ENCODE measurements around the gene NAALAD2.

The NAALAD2 gene

GRCh38 chr11:90216611-90217010 lies 82.1 kb downstream of the NAALAD2 start:
- Histone ChIP-seq H3K36me3 (ENCODE audit: control insufficient read depth, insufficient read depth, low read length) (peaks cover 6% of the 10 kb centered on the region), H3K4me3 (ENCODE audit: insufficient read depth, low read depth, low read length) (no peak overlapping the region), H3K9me3 (ENCODE audit: control insufficient read depth, low read length) (no peaks in the 10 kb centered on the region), H3K27ac (ENCODE audit: insufficient read depth, low read depth, low read length, poor library complexity, severe bottlenecking) (no peak overlapping the region), H3K4me1 (ENCODE audit: control insufficient read depth, insufficient read depth, low read length) (peaks cover 6% of the 10 kb centered on the region), H3K27me3 (ENCODE audit: control insufficient read depth, insufficient read depth, low read length, poor library complexity, severe bottlenecking) (no peaks in the 10 kb centered on the region)
- WGBS, 2 experiments, result 96% methylated on average over 5 of the region's 5 CpGs

- Histone ChIP-seq H3K27ac (ENCODE audit: insufficient read depth, low read depth, low read length, poor library complexity, severe bottlenecking) (no peak overlapping the region), H3K4me1 (ENCODE audit: control insufficient read depth, insufficient read depth, low read length) (peaks cover 6% of the 10 kb centered on the region), H3K4me3 (ENCODE audit: insufficient read depth, low read depth, low read length) (no peak overlapping the region), H3K9me3 (ENCODE audit: control insufficient read depth, low read length) (no peaks in the 10 kb centered on the region), H3K36me3 (ENCODE audit: control insufficient read depth, insufficient read depth, low read length) (no peaks in the 10 kb centered on the region), H3K27me3 (ENCODE audit: control insufficient read depth, insufficient read depth, low read length, poor library complexity, severe bottlenecking) (no peaks in the 10 kb centered on the region)
- WGBS, 2 experiments, result 46 to 57% methylated on average over 2 of the region's 2 CpGs
Observed at GRCh38 chr11:90218606-90219005, 84.1 kb downstream of the NAALAD2 start.

- H3K27ac ChIP-seq (ENCODE audit: insufficient read depth, low read depth, low read length, poor library complexity, severe bottlenecking), result no peak overlapping the region
- WGBS, 2 experiments, result 90 to 94% methylated on average over 4 to 6 of the region's 6 CpGs
Observed at GRCh38 chr11:90219438-90219837, 85.0 kb downstream of the NAALAD2 start.

GRCh38 chr11:90220391-90220790 lies 85.9 kb downstream of the NAALAD2 start:
- Histone ChIP-seq H3K27ac (ENCODE audit: insufficient read depth, low read depth, low read length, poor library complexity, severe bottlenecking) (no peak overlapping the region), H3K4me1 (ENCODE audit: control insufficient read depth, insufficient read depth, low read length) (peaks cover 6% of the 10 kb centered on the region), H3K27me3 (ENCODE audit: control insufficient read depth, insufficient read depth, low read length, poor library complexity, severe bottlenecking) (no peaks in the 10 kb centered on the region), H3K4me3 (ENCODE audit: insufficient read depth, low read depth, low read length) (no peak overlapping the region), H3K9me3 (ENCODE audit: control insufficient read depth, low read length) (no peaks in the 10 kb centered on the region), H3K36me3 (ENCODE audit: control insufficient read depth, insufficient read depth, low read length) (no peaks in the 10 kb centered on the region)
- WGBS, 2 experiments, result 82 to 100% methylated on average over 1 of the region's 1 CpG

More at GRCh38 chr11:90219438-90219837, 85.0 kb downstream of the NAALAD2 start:
- H3K4me1 ChIP-seq (ENCODE audit: control insufficient read depth, insufficient read depth, low read length), result peaks cover 6% of the 10 kb centered on the region
- H3K9me3 ChIP-seq (ENCODE audit: control insufficient read depth, low read length), result no peaks in the 10 kb centered on the region
- no peak overlapping the region for H3K4me3 ChIP-seq (ENCODE audit: insufficient read depth, low read depth, low read length)
- H3K36me3 ChIP-seq (ENCODE audit: control insufficient read depth, insufficient read depth, low read length), result no peaks in the 10 kb centered on the region
- H3K27me3 ChIP-seq (ENCODE audit: control insufficient read depth, insufficient read depth, low read length, poor library complexity, severe bottlenecking), result no peaks in the 10 kb centered on the region

- WGBS, 2 experiments, result 7 to 8% methylated on average over 15 to 16 of the region's 16 CpGs
- Histone ChIP-seq H3K4me3 (ENCODE audit: insufficient read depth, low read depth, low read length) (peak overlapping the region; percentile 78), H3K27me3 (ENCODE audit: control insufficient read depth, insufficient read depth, low read length, poor library complexity, severe bottlenecking) (no peaks in the 10 kb centered on the region), H3K4me1 (ENCODE audit: control insufficient read depth, insufficient read depth, low read length) (peaks cover 6% of the 10 kb centered on the region), H3K27ac (ENCODE audit: insufficient read depth, low read depth, low read length, poor library complexity, severe bottlenecking) (no peak overlapping the region), H3K36me3 (ENCODE audit: control insufficient read depth, insufficient read depth, low read length) (no peaks in the 10 kb centered on the region), H3K9me3 (ENCODE audit: control insufficient read depth, low read length) (no peaks in the 10 kb centered on the region)
Observed at GRCh38 chr11:90221803-90222458, 87.5 kb downstream of the NAALAD2 start.

- Histone ChIP-seq H3K4me3 (ENCODE audit: insufficient read depth, low read depth, low read length) (peak within 1 kb of the TSS; percentile 78), H3K27ac (ENCODE audit: insufficient read depth, low read depth, low read length, poor library complexity, severe bottlenecking) (peak within 1 kb of the TSS; percentile 78), H3K27me3 (ENCODE audit: control insufficient read depth, insufficient read depth, low read length, poor library complexity, severe bottlenecking) (no peaks in the 10 kb centered on the region), H3K9me3 (ENCODE audit: control insufficient read depth, low read length) (no peaks in the 10 kb centered on the region), H3K4me1 (ENCODE audit: control insufficient read depth, insufficient read depth, low read length) (peaks cover 6% of the 10 kb centered on the region), H3K36me3 (ENCODE audit: control insufficient read depth, insufficient read depth, low read length) (no peaks in the 10 kb centered on the region)
- WGBS, 2 experiments, result 1% methylated on average over 71 of the region's 71 CpGs
Observed at GRCh38 chr11:90222459-90223247, 88.2 kb downstream of the NAALAD2 start, which contains the start of gene CHORDC1. Gene CHORDC1 (minus strand): TSS chr11:90223049. CDS start chr11:90222954, 95 bp downstream.

- Histone ChIP-seq H3K9me3 (ENCODE audit: control insufficient read depth, low read length) (no peaks in the 10 kb centered on the region), H3K4me1 (ENCODE audit: control insufficient read depth, insufficient read depth, low read length) (peaks cover 6% of the 10 kb centered on the region), H3K36me3 (ENCODE audit: control insufficient read depth, insufficient read depth, low read length) (no peaks in the 10 kb centered on the region), H3K27ac (ENCODE audit: insufficient read depth, low read depth, low read length, poor library complexity, severe bottlenecking) (no peak overlapping the region), H3K4me3 (ENCODE audit: insufficient read depth, low read depth, low read length) (peak overlapping the region; percentile 78), H3K27me3 (ENCODE audit: control insufficient read depth, insufficient read depth, low read length, poor library complexity, severe bottlenecking) (no peaks in the 10 kb centered on the region)
- 1 to 2% methylated on average over 11 to 12 of the region's 12 CpGs for WGBS, 2 experiments
Observed at GRCh38 chr11:90223248-90223585, 88.8 kb downstream of the NAALAD2 start.

GRCh38 chr11:90228056-90228455 lies 93.6 kb downstream of the NAALAD2 start:
- Histone ChIP-seq H3K36me3 (ENCODE audit: control insufficient read depth, insufficient read depth, low read length) (no peaks in the 10 kb centered on the region), H3K27me3 (ENCODE audit: control insufficient read depth, insufficient read depth, low read length, poor library complexity, severe bottlenecking) (no peaks in the 10 kb centered on the region), H3K4me3 (ENCODE audit: insufficient read depth, low read depth, low read length) (no peak overlapping the region), H3K27ac (ENCODE audit: insufficient read depth, low read depth, low read length, poor library complexity, severe bottlenecking) (no peak overlapping the region), H3K9me3 (ENCODE audit: control insufficient read depth, low read length) (no peaks in the 10 kb centered on the region), H3K4me1 (ENCODE audit: control insufficient read depth, insufficient read depth, low read length) (no peaks in the 10 kb centered on the region)
- WGBS, 2 experiments, result 70 to 85% methylated on average over 3 of the region's 3 CpGs

GRCh38 chr11:90229791-90230190 lies 95.3 kb downstream of the NAALAD2 start:
- H3K4me1 ChIP-seq (ENCODE audit: control insufficient read depth, insufficient read depth, low read length), result no peaks in the 10 kb centered on the region
- WGBS, 2 experiments, result 94 to 97% methylated on average over 1 of the region's 1 CpG
- no peak overlapping the region for H3K4me3 ChIP-seq (ENCODE audit: insufficient read depth, low read depth, low read length)
- H3K27ac ChIP-seq (ENCODE audit: insufficient read depth, low read depth, low read length, poor library complexity, severe bottlenecking), result no peak overlapping the region
- H3K27me3 ChIP-seq (ENCODE audit: control insufficient read depth, insufficient read depth, low read length, poor library complexity, severe bottlenecking), result no peaks in the 10 kb centered on the region
- H3K9me3 ChIP-seq (ENCODE audit: control insufficient read depth, low read length), result no peaks in the 10 kb centered on the region
- no peaks in the 10 kb centered on the region for H3K36me3 ChIP-seq (ENCODE audit: control insufficient read depth, insufficient read depth, low read length)

GRCh38 chr11:90234977-90235376 lies 100.5 kb downstream of the NAALAD2 start:
- Histone ChIP-seq H3K36me3 (ENCODE audit: control insufficient read depth, insufficient read depth, low read length) (no peaks in the 10 kb centered on the region), H3K4me3 (ENCODE audit: insufficient read depth, low read depth, low read length) (no peak overlapping the region), H3K27me3 (ENCODE audit: control insufficient read depth, insufficient read depth, low read length, poor library complexity, severe bottlenecking) (no peaks in the 10 kb centered on the region), H3K4me1 (ENCODE audit: control insufficient read depth, insufficient read depth, low read length) (no peaks in the 10 kb centered on the region), H3K27ac (ENCODE audit: insufficient read depth, low read depth, low read length, poor library complexity, severe bottlenecking) (no peak overlapping the region), H3K9me3 (ENCODE audit: control insufficient read depth, low read length) (no peaks in the 10 kb centered on the region)
- WGBS, 2 experiments, result 93% methylated on average over 2 of the region's 2 CpGs
